ENCODE measurements around the gene KCNJ1.

The KCNJ1 gene

DNA sequence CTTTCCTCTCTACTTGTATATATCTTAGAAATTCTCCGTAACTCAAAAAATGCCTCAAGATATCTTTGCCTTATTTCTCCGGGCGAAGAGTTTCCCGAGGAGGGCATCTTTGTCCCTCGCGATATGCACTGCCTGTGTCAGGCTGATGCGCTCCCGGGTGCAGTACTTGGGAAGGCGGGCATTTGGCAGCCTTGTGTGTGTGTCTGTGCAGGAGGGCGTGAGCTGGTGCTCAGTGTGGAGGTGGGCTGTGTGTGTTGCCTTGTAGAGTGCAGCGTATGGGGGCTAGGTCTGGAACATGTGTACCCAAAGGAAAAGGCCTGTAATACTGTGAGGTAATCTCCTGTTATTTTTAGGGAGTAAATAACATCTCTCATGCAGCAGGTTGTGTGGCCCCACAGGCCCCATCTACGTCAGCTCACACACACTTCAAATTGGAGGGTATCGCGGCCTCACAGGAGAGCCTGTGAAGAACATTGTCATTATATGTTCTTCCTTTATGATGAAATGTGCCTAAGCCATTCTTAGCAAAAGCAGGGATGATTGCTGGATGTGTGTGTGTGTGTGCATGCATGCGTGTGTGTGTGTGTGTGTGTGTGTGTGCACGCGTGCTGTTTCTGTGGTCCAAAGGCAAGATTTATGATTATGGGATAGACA is 77.5 kb downstream of the KCNJ1 start:
- POLR2A ChIA-PET (ENCODE audit: low non-redundant PET): no interaction called here
- CTCF ChIA-PET: interaction anchor here (0.6 kb wide), 1 partner anchor 45 kb away, joined by 4 read pairs; no protein-coding TSS in a partner anchor
- DNase-seq (ENCODE audit: low spot score): no peak
- H3K27ac ChIP-seq: no peak overlapping the region
- TF ChIP-seq, protein P1, sequence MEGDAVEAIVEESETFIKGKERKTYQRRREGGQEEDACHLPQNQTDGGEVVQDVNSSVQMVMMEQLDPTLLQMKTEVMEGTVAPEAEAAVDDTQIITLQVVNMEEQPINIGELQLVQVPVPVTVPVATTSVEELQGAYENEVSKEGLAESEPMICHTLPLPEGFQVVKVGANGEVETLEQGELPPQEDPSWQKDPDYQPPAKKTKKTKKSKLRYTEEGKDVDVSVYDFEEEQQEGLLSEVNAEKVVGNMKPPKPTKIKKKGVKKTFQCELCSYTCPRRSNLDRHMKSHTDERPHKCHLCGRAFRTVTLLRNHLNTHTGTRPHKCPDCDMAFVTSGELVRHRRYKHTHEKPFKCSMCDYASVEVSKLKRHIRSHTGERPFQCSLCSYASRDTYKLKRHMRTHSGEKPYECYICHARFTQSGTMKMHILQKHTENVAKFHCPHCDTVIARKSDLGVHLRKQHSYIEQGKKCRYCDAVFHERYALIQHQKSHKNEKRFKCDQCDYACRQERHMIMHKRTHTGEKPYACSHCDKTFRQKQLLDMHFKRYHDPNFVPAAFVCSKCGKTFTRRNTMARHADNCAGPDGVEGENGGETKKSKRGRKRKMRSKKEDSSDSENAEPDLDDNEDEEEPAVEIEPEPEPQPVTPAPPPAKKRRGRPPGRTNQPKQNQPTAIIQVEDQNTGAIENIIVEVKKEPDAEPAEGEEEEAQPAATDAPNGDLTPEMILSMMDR (conservative IDR thresholded peaks at IDR 0.05; ENCODE audit: low read depth): no peak

Measured in RWPE1 (cell line).